BE2C (cell line): Measurements from ENCODE around the gene RGS6.
"Not testable (repeated sequence)": the region's sequence is repeated elsewhere in the genome, so short reads cannot be mapped to it uniquely, and the experiment has no call there.

Experiments
- DNase-seq: peaks from one replicate; pipeline ENCODE4 v3.0.0-alpha.2; 2020
- H3K27me3 ChIP-seq: fragments of 250-450 bp; sonication (Bioruptor Pico); 2 replicates; pipeline ENCODE4 v1.5.1; 2020; ENCODE audit warnings: mild to moderate bottlenecking
- H3K36me3 ChIP-seq: fragments of 250-450 bp; sonication (Bioruptor Pico); 2 replicates; pipeline ENCODE4 v1.5.1; 2020; ENCODE audit warnings: mild to moderate bottlenecking
- H3K4me1 ChIP-seq: fragments of 250-450 bp; sonication (Bioruptor Pico); 2 replicates; pipeline ENCODE4 v1.5.1; 2020
- H3K4me3 ChIP-seq: 2 replicates; pipeline ENCODE4 v1.5.1; 2011; ENCODE audit warnings: low read depth, low read length
- H3K9me3 ChIP-seq: fragments of 250-450 bp; sonication (Bioruptor Pico); 2 replicates; pipeline ENCODE4 v1.5.1; 2020
- CTCF ChIP-seq: IDR thresholded peaks from 2 replicates; pipeline ENCODE4 v1.5.1; 2012; ENCODE audit warnings: mild to moderate bottlenecking, low read depth, low read length

The RGS6 gene

GRCh38 chr14:71923513-71923912, 8.7 kb upstream of the RGS6 start:
- Histone ChIP-seq H3K4me1 (no peaks in the 10 kb centered on the region), H3K9me3 (no peaks in the 10 kb centered on the region), H3K36me3 (no peaks in the 10 kb centered on the region), H3K27me3 (peaks cover 3% of the 10 kb centered on the region), H3K4me3 (no peak overlapping the region)
- TF ChIP-seq CTCF = no peak
- no peak for DNase-seq

- no peak for DNase-seq
- Histone ChIP-seq H3K36me3 (no peaks in the 10 kb centered on the region), H3K4me3 (no peak overlapping the region), H3K4me1 (no peaks in the 10 kb centered on the region), H3K27me3 (peaks cover 54% of the 10 kb centered on the region), H3K9me3 (no peaks in the 10 kb centered on the region)
- no peak for TF ChIP-seq CTCF
Measured at GRCh38 chr14:71931492-71932228, 569 bp upstream of the RGS6 start.

- Histone ChIP-seq H3K27me3 (peaks cover 54% of the 10 kb centered on the region), H3K4me1 (no peaks in the 10 kb centered on the region), H3K4me3 (no peak overlapping the region), H3K36me3 (no peaks in the 10 kb centered on the region), H3K9me3 (no peaks in the 10 kb centered on the region)
- no peak for DNase-seq
- no peak for TF ChIP-seq CTCF
Measured at GRCh38 chr14:71933001-71933587, 865 bp downstream of the RGS6 start.

- H3K27me3 ChIP-seq = peaks cover 22% of the 10 kb centered on the region
- not testable (repeated sequence) for H3K9me3 ChIP-seq, H3K4me3 ChIP-seq, H3K36me3 ChIP-seq, DNase-seq, H3K4me1 ChIP-seq
Measured at GRCh38 chr14:71938273-71938672, 6.0 kb downstream of the RGS6 start.

GRCh38 chr14:71939344-71939743, 7.1 kb downstream of the RGS6 start:
- H3K27me3 ChIP-seq = peaks cover 11% of the 10 kb centered on the region
- H3K4me3 ChIP-seq, H3K4me1 ChIP-seq, H3K9me3 ChIP-seq, H3K36me3 ChIP-seq, DNase-seq: not testable (repeated sequence)

- H3K4me1 ChIP-seq, H3K9me3 ChIP-seq, DNase-seq, H3K27me3 ChIP-seq, H3K4me3 ChIP-seq, H3K36me3 ChIP-seq: not testable (repeated sequence)
Measured at GRCh38 chr14:71940500-71940899, 8.3 kb downstream of the RGS6 start.

- H3K4me1 ChIP-seq, DNase-seq, H3K27me3 ChIP-seq, H3K9me3 ChIP-seq, H3K4me3 ChIP-seq, H3K36me3 ChIP-seq: not testable (repeated sequence)
Measured at GRCh38 chr14:71941616-71942015, 9.4 kb downstream of the RGS6 start.

- no peaks in the 10 kb centered on the region; the same call in 1 of the 2 replicates for H3K9me3 ChIP-seq
- no peaks in the 10 kb centered on the region for H3K36me3 ChIP-seq
- DNase-seq = no peak
- H3K4me1 ChIP-seq = no peaks in the 10 kb centered on the region
- TF ChIP-seq CTCF = no peak
- H3K4me3 ChIP-seq = no peak overlapping the region
- no peaks in the 10 kb centered on the region; the same call in 1 of the 2 replicates for H3K27me3 ChIP-seq
Measured at GRCh38 chr14:71942904-71943694, 10.9 kb downstream of the RGS6 start.
